CD4-positive, alpha-beta T cell (primary cell): ENCODE data around the gene ADAM19. TPM values are rescaled to one million over a fixed set of nuclear protein-coding genes. Genes with fewer than 3 reads are reported as not detected.

Source experiments
- ATAC-seq: fragments of 200-7000 bp; cut with Tn5 transposase; one replicate; pipeline ENCODE4 v1.10.0; 2022; ENCODE audit warnings: mild to moderate bottlenecking; ENCODE audit not compliant: poor library complexity
- CTCF ChIA-PET: fragments of 350-600 bp; sonication (Branson Sonifier 250); formaldehyde crosslinking; loops from one replicate; lab custom pipeline; 2021; ENCODE audit warnings: antibody characterized with exemption, inconsistent platforms; lab: Charles Lee
- POLR2A ChIA-PET: fragments of 350-600 bp; sonication (Branson Sonifier 250); formaldehyde crosslinking; loops from one replicate; lab custom pipeline; 2021; ENCODE audit warnings: antibody characterized with exemption, inconsistent platforms; lab: Charles Lee
- DNase-seq, 14 experiments: peaks; one replicate each; pipeline ENCODE4 v3.0.0-alpha.2; 2013 to 2020; ENCODE audit warnings: mixed read lengths in 2 of 14
- H3K27ac ChIP-seq, 2 donors: one replicate each; pipeline versions ENCODE4 v1.5.1 to v1.7.0; 2013; ENCODE audit warnings: low read length in 2 of 2, low read depth in 1 of 2, mild to moderate bottlenecking in 1 of 2
- H3K27me3 ChIP-seq, 2 experiments: 1 replicate in 1 of 2; 2 replicates in 1 of 2; pipeline versions ENCODE4 v1.6.1 to v1.7.0; 2013; ENCODE audit warnings: low read length in 2 of 2, control low read depth in 1 of 2, mild to moderate bottlenecking in 1 of 2, moderate library complexity in 1 of 2; ENCODE audit not compliant: insufficient read depth in 2 of 2, control insufficient read depth in 1 of 2
- H3K36me3 ChIP-seq: one replicate; pipeline ENCODE4 v1.6.1; 2013; ENCODE audit warnings: low read length, control low read depth; ENCODE audit not compliant: insufficient read depth
- H3K4me1 ChIP-seq: one replicate; pipeline ENCODE4 v1.6.1; 2013; ENCODE audit warnings: low read length, control low read depth; ENCODE audit not compliant: insufficient read depth
- H3K4me3 ChIP-seq: one replicate; pipeline ENCODE4 v1.5.1; 2013; ENCODE audit warnings: mild to moderate bottlenecking, low read length, moderate library complexity
- H3K9me3 ChIP-seq, 2 experiments: 1 replicate in 1 of 2; 2 replicates in 1 of 2; pipeline versions ENCODE4 v1.6.1 to v1.7.0; 2013; ENCODE audit warnings: low read length in 2 of 2, mild to moderate bottlenecking in 2 of 2, control low read depth in 1 of 2, moderate library complexity in 1 of 2; ENCODE audit not compliant: control insufficient read depth in 1 of 2, insufficient read depth in 1 of 2
- H3K27ac Mint-ChIP-seq: one replicate; pipeline ENCODE4 v1.8.0; 2020; ENCODE audit warnings: mixed read lengths
- H3K27me3 Mint-ChIP-seq: one replicate; pipeline ENCODE4 v1.8.0; 2021; ENCODE audit warnings: mixed read lengths
- H3K36me3 Mint-ChIP-seq: one replicate; pipeline ENCODE4 v1.8.0; 2021; ENCODE audit warnings: low read depth, mixed read lengths
- H3K4me1 Mint-ChIP-seq: one replicate; pipeline ENCODE4 v1.8.0; 2021; ENCODE audit warnings: low read depth, mixed read lengths
- H3K4me3 Mint-ChIP-seq: one replicate; pipeline ENCODE4 v1.8.0; 2020; ENCODE audit warnings: mild to moderate bottlenecking, mixed read lengths
- H3K9me3 Mint-ChIP-seq: one replicate; pipeline ENCODE4 v1.8.0; 2020; ENCODE audit warnings: mixed read lengths
- CTCF ChIP-seq: fragments of 200-600 bp; IDR thresholded peaks from one replicate; pipeline ENCODE4 v1.8.0; 2022; ENCODE audit warnings: antibody characterized with exemption, mild to moderate bottlenecking
- intact Hi-C, 2 experiments: fragments of 100-400 bp; cut with DNase I in 1 of 2; cut with micrococcal nuclease in 1 of 2; formaldehyde crosslinking; loops; one replicate each; pipeline versions ENCODE4 v1.15.1 to v1.9.0; 2023 to 2025; cut with DNase I, micrococcal nuclease
- total RNA-seq, 174 experiments: library from RNA in 2 of 174; stranded (reverse) in 2 of 174; gene quantifications; one replicate each; pipeline ENCODE4 v1.2.3 and lab custom pipeline; 2021 to 2026

Gene ADAM19
- total RNA-seq, 2 experiments from 2014 or later = 26.7 to 29.1 TPM

- CTCF ChIA-PET = no interaction called here
- Histone ChIP-seq H3K9me3 (no peaks in the 10 kb centered on the region), H3K36me3 (no peaks in the 10 kb centered on the region), H3K4me1 (no peaks in the 10 kb centered on the region), H3K27ac (no peak overlapping the region), H3K27me3 (no peaks in the 10 kb centered on the region), H3K4me3 (no peak overlapping the region)
- no peak for TF ChIP-seq CTCF
- DNase-seq = no peak
- H3K27me3 Mint-ChIP-seq = no peaks in the 10 kb centered on the region
- H3K4me1 Mint-ChIP-seq = no peaks in the 10 kb centered on the region
- H3K36me3 Mint-ChIP-seq = no peaks in the 10 kb centered on the region
- no peak for ATAC-seq
- POLR2A ChIA-PET = interaction anchor here (0.6 kb wide), 1 partner anchor 148 kb away, joined by 5 read pairs; no protein-coding TSS in a partner anchor
- no peak overlapping the region for H3K4me3 Mint-ChIP-seq
- intact Hi-C loops = no loop called here
- no peak overlapping the region for H3K27ac Mint-ChIP-seq
- no peaks in the 10 kb centered on the region for H3K9me3 Mint-ChIP-seq
Measured at GRCh38 chr5:157446412-157446935, 129.1 kb downstream of the ADAM19 start.

GRCh38 chr5:157445745-157446411 is 129.7 kb downstream of the ADAM19 start:
- no peak for ATAC-seq
- H3K27ac ChIP-seq = no peak overlapping the region
- H3K36me3 ChIP-seq = no peaks in the 10 kb centered on the region
- no peak for DNase-seq
- no peaks in the 10 kb centered on the region for H3K27me3 ChIP-seq
- H3K36me3 Mint-ChIP-seq = no peaks in the 10 kb centered on the region
- no peak overlapping the region for H3K27ac Mint-ChIP-seq
- H3K27me3 Mint-ChIP-seq = no peaks in the 10 kb centered on the region
- ChIA-PET CTCF (no interaction called here), POLR2A (no interaction called here)
- H3K9me3 ChIP-seq = no peaks in the 10 kb centered on the region
- no peak overlapping the region for H3K4me3 Mint-ChIP-seq
- intact Hi-C loops = no loop called here
- no peak for TF ChIP-seq CTCF
- no peak overlapping the region for H3K4me3 ChIP-seq
- H3K9me3 Mint-ChIP-seq = no peaks in the 10 kb centered on the region
- no peaks in the 10 kb centered on the region for H3K4me1 Mint-ChIP-seq
- no peaks in the 10 kb centered on the region for H3K4me1 ChIP-seq

GRCh38 chr5:157444224-157444623 is 131.4 kb downstream of the ADAM19 start:
- Mint-ChIP-seq H3K36me3 (no peaks in the 10 kb centered on the region), H3K27ac (no peak overlapping the region), H3K4me1 (no peaks in the 10 kb centered on the region), H3K27me3 (no peaks in the 10 kb centered on the region), H3K9me3 (no peaks in the 10 kb centered on the region), H3K4me3 (no peak overlapping the region)
- no peaks in the 10 kb centered on the region for H3K4me1 ChIP-seq
- H3K36me3 ChIP-seq = no peaks in the 10 kb centered on the region
- no peaks in the 10 kb centered on the region for H3K9me3 ChIP-seq
- intact Hi-C loops = no loop called here
- no peak for ATAC-seq
- POLR2A ChIA-PET = no interaction called here
- TF ChIP-seq CTCF = no peak
- CTCF ChIA-PET = interaction anchor here (1.2 kb wide), 1 partner anchor 12 kb away, joined by 3 read pairs; no protein-coding TSS in a partner anchor
- H3K4me3 ChIP-seq = no peak overlapping the region
- no peak for DNase-seq
- H3K27me3 ChIP-seq = no peaks in the 10 kb centered on the region
- no peak overlapping the region for H3K27ac ChIP-seq
